ENCODE data around the gene FRMD8. TPM values are rescaled to one million over a fixed set of nuclear protein-coding genes. Genes with fewer than 3 reads are reported as not detected.
"Not testable (repeated sequence)": the region's sequence is repeated elsewhere in the genome, so short reads cannot be mapped to it uniquely, and the experiment has no call there.

The FRMD8 gene
- total RNA-seq, 1 donor from 2014 or later, result 9.3 TPM

- no peak for ATAC-seq
- DNase-seq (ENCODE audit: low spot score), result no peak
These were observed 26.0 kb downstream of the FRMD8 start for GRCh38 chr11:65412271-65413076.

- not testable (repeated sequence) for ATAC-seq; DNase-seq (ENCODE audit: low spot score)
These were observed 26.7 kb downstream of the FRMD8 start for GRCh38 chr11:65413077-65413664.

- peak; percentile 43 for DNase-seq (ENCODE audit: low spot score)
- no peak for ATAC-seq
These were observed 28.5 kb downstream of the FRMD8 start for GRCh38 chr11:65414776-65415498.

- ATAC-seq (no peak), DNase-seq (ENCODE audit: low spot score) (peak; percentile 51)
These were observed 29.3 kb downstream of the FRMD8 start for GRCh38 chr11:65415499-65416340.

GRCh38 chr11:65416341-65416824, 29.9 kb downstream of the FRMD8 start:
- peak; percentile 56 for ATAC-seq

GRCh38 chr11:65416841-65417701, 30.6 kb downstream of the FRMD8 start:
- DNase-seq (ENCODE audit: low spot score) (peak; percentile 72), ATAC-seq (no peak)

More at GRCh38 chr11:65416341-65416824, 29.9 kb downstream of the FRMD8 start:
- peak; percentile 94 for DNase-seq (ENCODE audit: low spot score)

- DNase-seq (ENCODE audit: low spot score), result peak; percentile 68
- no peak for ATAC-seq
These were observed 31.4 kb downstream of the FRMD8 start for GRCh38 chr11:65417702-65418430.

GRCh38 chr11:65418431-65418680, 31.9 kb downstream of the FRMD8 start:
- ATAC-seq (peak; percentile 3), DNase-seq (ENCODE audit: low spot score) (no peak)

GRCh38 chr11:65418681-65419459, 32.4 kb downstream of the FRMD8 start:
- DNase-seq (ENCODE audit: low spot score), result peak; percentile 98
- peak; percentile 31 for ATAC-seq

- no peak for ATAC-seq
- peak; percentile 66 for DNase-seq (ENCODE audit: low spot score)
These were observed 33.0 kb downstream of the FRMD8 start for GRCh38 chr11:65419460-65419771.

GRCh38 chr11:65419772-65420481, 33.5 kb downstream of the FRMD8 start:
- DNase-seq (ENCODE audit: low spot score), result peak; percentile 94
- peak; percentile 25 for ATAC-seq

GRCh38 chr11:65420506-65420905, 34.1 kb downstream of the FRMD8 start:
- DNase-seq (ENCODE audit: low spot score) (peak; percentile 45), ATAC-seq (no peak)

- ATAC-seq, result peak; percentile 13
- peak; percentile 97 for DNase-seq (ENCODE audit: low spot score)
These were observed 34.7 kb downstream of the FRMD8 start for GRCh38 chr11:65420979-65421793.

GRCh38 chr11:65421794-65422632, 35.6 kb downstream of the FRMD8 start:
- peak; percentile 99 for DNase-seq (ENCODE audit: low spot score)
- peak; percentile 36 for ATAC-seq

GRCh38 chr11:65422633-65423515, 36.4 kb downstream of the FRMD8 start, which contains the start of gene NEAT1:
Gene NEAT1, plus strand, starts transcription at chr11:65422798.
- DNase-seq (ENCODE audit: low spot score), result peak; percentile 99
- ATAC-seq, result peak; percentile 40

Data from left lobe of liver (tissue), 2 donors.